HepG2 (cell line): ENCODE data around the gene TSPAN31. TPM values are rescaled to one million over a fixed set of nuclear protein-coding genes. Genes with fewer than 3 reads are reported as not detected.

Source experiments
- FLYWCH1 ChIP-seq: sonication (generic); formaldehyde crosslinking; IDR thresholded peaks from 2 replicates; pipeline ENCODE4 v1.8.1; 2023; ENCODE audit warnings: mild to moderate bottlenecking, missing genetic modification reagents
- FOSL2 ChIP-seq: sonication (generic); formaldehyde crosslinking; IDR thresholded peaks from 2 replicates; pipeline ENCODE4 v1.4.0; 2020; ENCODE audit warnings: missing genetic modification reagents
- KDM5A ChIP-seq: fragments of 200-600 bp; sonication (generic); IDR thresholded peaks from 2 replicates; pipeline ENCODE4 v1.7.0; 2018; ENCODE audit warnings: antibody characterized with exemption, mild to moderate bottlenecking, low read length, borderline replicate concordance
- LCORL ChIP-seq, 2 experiments: fragments of 450-650 bp in 1 of 2; sonication (generic) in 1 of 2; formaldehyde crosslinking in 1 of 2; IDR thresholded peaks; 2 replicates each; pipeline versions ENCODE4 v1.5.0 to v1.6.1; 2017 to 2020; ENCODE audit warnings: antibody characterized with exemption in 1 of 2, missing genetic modification reagents in 1 of 2
- MAFF ChIP-seq: IDR thresholded peaks from 2 replicates; pipeline ENCODE4 v1.6.1; 2011; ENCODE audit warnings: low read depth, low read length, improper control_type of control experiment
- PHF5A ChIP-seq: IDR thresholded peaks from one replicate; pipeline ENCODE4 v1.6.1; 2018; ENCODE audit warnings: low read depth, missing genetic modification reagents; ENCODE audit not compliant: unreplicated experiment
- REST ChIP-seq, 2 experiments: IDR thresholded peaks; 2 replicates each; pipeline ENCODE4 v1.6.1; 2011 to 2012; ENCODE audit warnings: low read length in 2 of 2, borderline replicate concordance in 1 of 2, low read depth in 1 of 2, mild to moderate bottlenecking in 1 of 2, moderate library complexity in 1 of 2
- TRIM24 ChIP-seq: sonication (generic); formaldehyde crosslinking; IDR thresholded peaks from 2 replicates; pipeline ENCODE4 v1.8.0; 2022; ENCODE audit warnings: mild to moderate bottlenecking, missing genetic modification reagents
- ZBTB21 ChIP-seq: sonication (generic); formaldehyde crosslinking; IDR thresholded peaks from 2 replicates; pipeline ENCODE4 v1.4.0; 2020; ENCODE audit warnings: missing genetic modification reagents
- ZBTB44 ChIP-seq: sonication (generic); formaldehyde crosslinking; IDR thresholded peaks from 2 replicates; pipeline ENCODE4 v1.4.0; 2020; ENCODE audit warnings: missing genetic modification reagents
- ZHX1 ChIP-seq: sonication (generic); formaldehyde crosslinking; IDR thresholded peaks from 2 replicates; pipeline ENCODE4 v1.8.1; 2022; ENCODE audit warnings: low read depth, mild to moderate bottlenecking, missing genetic modification reagents
- ZNF138 ChIP-seq: sonication (generic); formaldehyde crosslinking; IDR thresholded peaks from 2 replicates; pipeline ENCODE4 v1.5.0; 2020; ENCODE audit warnings: mild to moderate bottlenecking, low read depth, missing genetic modification reagents
- ZNF142 ChIP-seq: sonication (generic); formaldehyde crosslinking; IDR thresholded peaks from 2 replicates; pipeline ENCODE4 v1.4.0; 2020; ENCODE audit warnings: missing genetic modification reagents
- ZNF766 ChIP-seq: sonication (generic); formaldehyde crosslinking; IDR thresholded peaks from 2 replicates; pipeline ENCODE4 v1.5.0; 2020; ENCODE audit warnings: missing genetic modification reagents, borderline replicate concordance
- polyA plus RNA-seq, 8 experiments: library from polyadenylated mRNA; depleted of rRNA in 3 of 8; stranded (reverse) in 7 of 8; unstranded in 1 of 8; fragments of >200 nt; fragmentation: Illumina TruSeq in 4 of 8; extraction: Trizol in 4 of 8; gene quantifications; 2 replicates each; pipeline versions ENCODE4 v1.2.1 to v1.2.3, GENCODE V29; 2011 to 2016; ENCODE audit warnings: low read depth in 4 of 8, missing spikeins in 1 of 8, mixed read lengths in 1 of 8; ENCODE audit not compliant: insufficient read depth in 1 of 8
- total RNA-seq, 5 experiments: library from RNA; depleted of rRNA; stranded (reverse); fragments of >200 nt; fragmentation: Illumina TruSeq; extraction: Trizol; gene quantifications; 2 replicates each; pipeline ENCODE4 v1.2.3, GENCODE V29; 2016; ENCODE audit warnings: low read depth in 1 of 5

Gene TSPAN31
- total and polyA plus RNA-seq, 2 of the 13 experiments (the other 11 are each of a cell fraction or from before 2014, with no cell fraction given), result 10.4 to 24.6 TPM

- peak; percentile 99 for TF ChIP-seq ZHX1
- TF ChIP-seq FOSL2 (CRISPR knock-in tag), result peak; percentile 16; the same call in 1 of the 2 replicates
- 0 out of 4 replicates have a peak, but pooled peaks of 1 of the 2 experiments have one; percentile 40 for TF ChIP-seq REST (IDR thresholded peaks at IDR 0.05; ENCODE audit: borderline replicate concordance in 1 of 2, low read depth in 1 of 2, low read length in 2 of 2)
- TF ChIP-seq MAFF, result 0 out of 2 replicates have a peak, but pooled peaks have one; percentile 11
- no peak for TF ChIP-seq FLYWCH1 (CRISPR knock-in tag)
- no peak for TF ChIP-seq LCORL (IDR thresholded peaks at IDR 0.05)
- TF ChIP-seq LCORL (CRISPR knock-in tag; IDR thresholded peaks at IDR 0.05), result no peak
- TF ChIP-seq ZBTB44 (CRISPR knock-in tag), result no peak
- TF ChIP-seq TRIM24 (CRISPR knock-in tag), result no peak
- peak; percentile 100 for TF ChIP-seq ZBTB21
- TF ChIP-seq PHF5A, result peak; percentile 41
- no peak for TF ChIP-seq ZNF138
- TF ChIP-seq ZNF766 (CRISPR knock-in tag), result no peak
- 0 out of 2 replicates have a peak, but pooled peaks have one; percentile 55 for TF ChIP-seq KDM5A
- TF ChIP-seq ZNF142, result 0 out of 2 replicates have a peak, but pooled peaks have one; percentile 32
These were observed 554 bp upstream of the TSPAN31 start (continued) for GRCh38 chr12:57744194-57744776.
